Stimulated activated CD4-positive, alpha-beta T cell treated with anti-CD3 and anti-CD28 coated beads, Interleukin-15, amount 100 ng/mL, for 48 hours (primary cell): ENCODE data around the gene EIF6.
"Not testable (repeated sequence)": the region's sequence is repeated elsewhere in the genome, so short reads cannot be mapped to it uniquely, and the experiment has no call there.

ENCODE experiments used
- DNase-seq, 2 donors: peaks; one replicate each; pipeline ENCODE4 v3.0.0-alpha.2; 2020; ENCODE audit warnings: low read depth in 2 of 2

EIF6 gene

DNA sequence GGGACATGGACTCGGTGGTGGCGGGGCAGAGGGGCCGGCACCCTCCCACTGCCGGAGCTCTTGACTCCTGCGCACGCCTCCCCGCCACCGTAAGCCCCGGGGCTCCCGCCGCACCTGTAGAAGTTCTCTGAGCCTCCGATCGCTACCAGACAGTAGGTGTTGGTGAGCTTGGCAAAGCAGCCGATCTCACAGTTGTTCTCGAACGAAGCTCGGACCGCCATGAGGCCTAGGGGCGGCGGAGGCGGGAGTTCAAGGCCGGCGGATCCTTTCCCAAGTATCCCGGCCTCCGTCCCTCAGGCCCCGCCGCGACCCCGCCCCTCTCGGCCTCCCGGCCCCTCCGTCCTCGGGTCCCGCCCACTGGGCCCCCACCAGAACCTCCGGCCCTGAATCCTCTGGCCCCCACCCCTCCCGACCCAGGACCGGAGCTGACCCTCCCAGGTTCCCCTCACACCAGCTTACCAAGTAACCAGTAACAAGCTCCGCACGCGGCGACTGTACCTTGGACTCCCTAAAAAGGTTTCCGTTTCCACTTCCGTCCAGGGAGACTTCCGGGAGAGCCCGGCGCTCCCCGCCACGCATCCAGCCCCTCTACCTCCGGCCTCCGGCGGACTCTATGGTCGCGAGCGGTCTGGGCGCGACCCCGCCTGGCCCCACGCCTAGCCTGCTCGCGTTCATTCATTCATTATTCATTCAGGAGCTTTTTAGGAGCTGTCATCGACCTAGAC is at the start of gene EIF6:
Gene EIF6 (minus strand): TSS at position 506 of the 725 bp plus-strand sequence. CDS start 285 bp downstream, at position 221.
- DNase-seq = peak; percentile 74 to 75

GRCh38 chr20:35333606-35334005 is 49.0 kb upstream of the EIF6 start:
- no peak for DNase-seq

DNA sequence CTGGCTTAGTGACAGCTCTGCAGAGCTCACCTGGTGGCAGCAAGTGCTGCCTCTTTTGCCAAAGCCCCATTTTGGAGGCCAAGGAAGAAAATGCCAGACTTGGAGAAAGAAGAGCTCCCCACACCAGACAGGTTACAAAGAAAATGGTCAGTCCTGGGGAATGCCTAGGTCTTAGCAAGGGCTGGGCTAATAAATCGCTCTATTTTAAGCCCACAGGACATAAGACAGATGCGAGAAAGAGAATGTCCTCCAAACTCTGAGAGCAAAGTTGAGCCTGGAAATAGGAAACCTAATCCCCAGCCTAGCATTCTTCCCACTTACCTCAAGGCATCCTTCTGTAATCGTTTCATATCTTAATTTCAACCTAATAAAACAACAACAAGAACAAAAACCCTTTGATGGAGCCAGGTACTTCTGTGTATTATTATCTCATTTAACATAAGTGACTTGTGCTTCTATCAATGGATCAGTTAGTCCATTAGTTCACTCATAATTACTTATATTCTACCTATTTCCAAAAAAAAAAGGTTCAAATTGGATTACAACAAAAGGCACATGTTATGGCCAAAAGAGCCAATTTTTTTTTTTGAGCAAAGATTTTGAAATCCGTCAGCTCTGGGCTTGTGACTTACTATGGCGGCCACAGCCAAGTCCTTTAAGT is 48.1 kb upstream of the EIF6 start:
- no peak for DNase-seq

DNA sequence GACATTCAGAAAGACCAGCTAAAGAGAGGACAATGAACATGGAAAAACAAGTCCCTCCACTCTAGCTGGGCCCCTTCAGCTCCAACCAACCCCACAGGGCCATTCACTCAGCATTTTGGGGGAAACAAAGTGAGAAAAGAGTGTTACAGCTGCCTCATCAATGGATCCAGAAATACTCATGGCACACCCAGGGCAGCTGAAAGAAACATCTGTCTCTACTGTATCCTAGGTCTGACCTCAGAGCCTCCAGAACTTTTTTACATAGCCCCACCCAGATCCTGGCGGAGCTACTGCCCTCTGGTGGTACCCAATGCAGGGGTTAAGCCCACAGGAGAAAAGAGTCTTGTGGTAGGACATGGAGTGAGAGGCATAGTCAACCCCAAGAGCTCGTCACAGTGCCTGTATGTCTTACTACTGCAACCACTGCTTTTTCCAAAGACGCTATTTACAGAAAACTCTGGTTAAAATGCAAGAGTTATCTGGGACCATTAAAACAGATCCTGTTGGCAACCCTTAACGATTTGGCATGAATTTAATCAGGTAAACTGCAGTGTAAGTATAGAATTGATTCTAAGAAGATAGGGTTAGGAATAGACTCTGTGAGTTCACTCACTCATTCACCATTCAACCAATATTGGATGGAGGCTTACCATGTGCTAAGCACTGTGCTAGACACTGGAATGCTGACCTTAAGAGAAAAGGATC is 45.0 kb upstream of the EIF6 start:
- DNase-seq = peak; percentile 50 to 52

DNA sequence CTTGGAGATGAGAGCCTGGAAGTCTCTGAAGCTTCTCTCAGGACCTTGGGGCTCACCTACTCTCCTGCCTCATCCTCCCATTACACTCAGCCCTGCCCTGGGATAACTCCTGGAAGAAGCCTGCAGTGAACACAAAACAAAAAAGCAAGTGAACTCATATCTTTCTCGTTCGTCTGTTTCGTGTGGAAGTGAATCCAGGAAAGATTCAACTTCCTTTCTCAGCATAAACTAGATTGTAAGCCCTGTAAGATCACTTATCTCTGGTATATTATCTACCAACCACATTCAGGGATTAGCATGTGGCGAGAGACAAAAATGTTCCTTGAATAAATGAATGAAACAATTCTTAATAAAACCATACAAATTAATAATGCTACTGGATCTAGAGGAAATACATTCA is 44.1 kb upstream of the EIF6 start:
- no peak for DNase-seq

GRCh38 chr20:35328095-35328685 is 43.6 kb upstream of the EIF6 start:
- no peak for DNase-seq

DNA sequence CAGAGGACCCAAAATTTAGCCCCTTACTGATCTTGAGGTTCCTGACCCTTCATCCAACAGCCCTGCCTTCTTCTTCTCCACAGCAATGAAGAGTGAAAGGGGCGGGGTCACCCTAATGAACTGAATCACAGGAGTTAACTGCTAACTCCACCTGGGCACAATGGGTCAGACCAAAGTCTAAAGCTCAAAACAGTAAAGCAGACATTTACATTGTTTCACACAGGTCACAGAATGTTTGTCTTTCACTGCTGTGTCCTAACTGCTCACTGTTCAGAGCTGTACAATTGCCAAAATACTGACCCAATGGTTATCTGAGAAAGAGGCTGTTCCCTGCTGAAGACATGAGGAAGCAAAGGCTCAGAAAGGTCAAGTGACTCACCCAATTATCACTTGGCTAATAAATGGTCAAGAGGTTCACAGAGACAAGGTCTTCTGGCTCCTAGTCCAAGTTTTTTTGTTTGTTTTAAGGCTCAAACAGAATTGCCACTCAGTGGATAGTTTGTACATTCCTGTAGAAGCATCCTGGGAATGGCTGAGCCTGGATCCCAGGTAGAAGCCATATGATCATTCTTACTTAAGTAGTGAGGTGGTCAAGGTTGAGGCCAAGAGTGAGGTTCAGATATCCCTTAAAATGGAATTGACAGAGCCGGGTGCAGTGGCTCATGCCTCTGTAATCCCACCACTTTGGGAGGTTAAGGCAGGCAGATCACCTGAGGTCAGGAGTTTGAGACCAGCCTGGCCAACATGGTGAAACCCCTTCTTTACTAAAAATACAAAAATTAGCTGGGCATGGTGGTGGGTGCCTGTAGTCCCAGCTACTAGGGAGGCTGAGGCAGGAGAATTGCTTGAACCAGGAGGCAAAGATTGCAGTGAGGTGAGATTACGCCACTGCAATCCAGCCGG is 42.8 kb upstream of the EIF6 start:
- no peak for DNase-seq

GRCh38 chr20:35326740-35327073 is 42.1 kb upstream of the EIF6 start:
- DNase-seq = no peak

GRCh38 chr20:35326021-35326739 is 41.6 kb upstream of the EIF6 start:
- DNase-seq = no peak

GRCh38 chr20:35325401-35325800 is 40.8 kb upstream of the EIF6 start:
- DNase-seq = no peak

GRCh38 chr20:35320396-35321126 is 36.0 kb upstream of the EIF6 start:
- DNase-seq = no peak

- no peak for DNase-seq
Observed at GRCh38 chr20:35319871-35320197, 35.3 kb upstream of the EIF6 start.

GRCh38 chr20:35319192-35319870 is 34.8 kb upstream of the EIF6 start:
- no peak for DNase-seq

DNA sequence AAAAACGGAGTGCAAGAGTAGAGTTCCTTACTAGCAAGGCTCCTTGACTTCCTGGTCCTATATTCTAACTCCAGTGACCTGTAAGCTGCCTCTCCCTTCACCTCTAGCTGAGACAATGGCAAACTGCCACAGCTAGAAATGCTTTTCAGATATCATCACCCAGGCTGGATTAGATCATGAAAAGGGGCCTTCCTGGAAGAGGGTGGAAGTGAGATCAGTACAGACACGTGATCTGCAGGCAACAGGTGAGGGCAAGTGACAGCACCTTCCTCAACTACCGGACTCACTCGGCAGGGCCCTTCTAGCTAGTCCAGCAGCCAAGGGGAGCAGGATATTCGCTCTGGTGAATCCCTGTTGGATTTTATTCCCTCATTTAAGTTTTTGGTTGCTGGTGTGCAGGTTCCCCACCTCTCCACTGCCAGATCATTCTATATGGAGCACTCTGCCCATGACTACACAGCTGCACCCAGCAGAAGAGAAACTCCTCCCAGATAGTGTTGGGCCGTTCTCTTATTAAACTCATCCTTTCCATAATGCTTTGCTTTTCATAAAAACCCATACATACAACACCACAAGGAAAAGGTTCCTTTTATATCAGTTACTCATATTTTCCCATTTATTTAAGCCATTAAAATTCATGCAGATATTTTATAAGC is 34.1 kb upstream of the EIF6 start:
- DNase-seq = no peak

DNA sequence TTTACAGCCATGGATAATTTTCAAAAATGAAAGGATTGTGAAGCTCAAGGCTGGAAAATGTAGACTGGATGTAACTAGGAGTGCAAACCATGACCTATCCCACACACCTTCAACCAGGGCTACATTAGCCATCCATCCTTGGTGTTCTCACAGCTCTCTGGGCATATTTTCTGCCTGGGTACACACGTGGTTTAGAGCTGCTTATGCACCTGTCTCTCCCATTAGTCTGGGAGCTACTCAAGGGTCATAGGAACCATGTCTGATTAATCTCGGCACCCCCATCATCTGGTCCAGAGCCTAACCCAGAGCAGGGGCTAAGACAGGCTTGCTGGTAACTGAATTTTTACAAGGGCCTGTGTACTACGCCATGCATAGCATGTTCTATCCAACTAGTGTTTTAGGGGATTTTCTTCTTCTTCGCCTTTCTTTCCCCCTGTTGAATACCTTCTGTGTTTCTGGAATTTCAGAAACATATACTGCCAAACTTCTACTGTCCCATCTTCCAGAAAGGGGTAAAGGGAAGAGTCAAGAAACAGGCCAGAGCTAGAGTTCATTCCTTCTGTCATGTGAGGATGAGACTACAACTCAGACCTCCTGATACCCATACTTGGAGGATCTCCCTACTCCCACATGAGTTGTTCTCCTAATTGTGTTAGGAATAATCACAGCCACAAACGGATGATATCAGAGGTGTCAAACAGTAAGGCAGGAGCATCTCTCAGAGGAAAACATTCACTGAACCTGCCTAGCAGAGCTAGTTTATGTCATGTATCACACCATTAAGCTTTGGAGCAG is 33.0 kb upstream of the EIF6 start:
- DNase-seq = no peak

- DNase-seq = no peak
Observed at GRCh38 chr20:35316086-35316485, 31.5 kb upstream of the EIF6 start.

DNA sequence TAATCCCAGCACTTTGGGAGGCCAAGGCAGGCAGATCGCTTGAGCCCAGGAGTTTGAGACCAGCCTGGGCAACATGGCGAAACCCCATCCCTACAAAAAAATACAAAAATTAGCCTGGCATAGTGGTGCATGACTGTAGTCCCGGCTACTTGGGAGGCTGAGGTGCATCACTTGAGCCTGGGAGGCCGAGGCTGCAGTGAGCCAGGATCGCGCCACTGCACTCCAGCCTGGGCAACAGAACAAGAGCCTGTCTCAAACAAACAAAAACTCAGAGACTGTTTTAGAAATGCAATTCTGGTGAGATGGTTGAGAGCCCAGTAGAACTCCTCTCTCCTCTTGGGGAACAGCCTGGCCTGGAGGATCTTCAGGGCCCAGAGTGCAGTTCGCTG is 31.1 kb upstream of the EIF6 start:
- not testable (repeated sequence) for DNase-seq
